GM12872 (cell line): ENCODE results near the gene PAPSS2.

Experiments
- CTCF ChIP-seq: IDR thresholded peaks from 3 replicates; pipeline ENCODE4 v1.5.1; 2011; ENCODE audit warnings: low read depth, mild to moderate bottlenecking, low read length, moderate library complexity; ENCODE audit not compliant: insufficient read depth

PAPSS2 gene

GRCh38 chr10:87694011-87694794 lies 34.5 kb downstream of the PAPSS2 start:
- TF ChIP-seq CTCF: no peak

GRCh38 chr10:87695074-87695473 lies 35.4 kb downstream of the PAPSS2 start:
- no peak for TF ChIP-seq CTCF

GRCh38 chr10:87696922-87697745 lies 37.5 kb downstream of the PAPSS2 start:
- TF ChIP-seq CTCF: no peak

GRCh38 chr10:87700031-87700796 lies 40.5 kb downstream of the PAPSS2 start:
- TF ChIP-seq CTCF: no peak

- no peak for TF ChIP-seq CTCF
These were observed 42.7 kb downstream of the PAPSS2 start for GRCh38 chr10:87702260-87702972.

- TF ChIP-seq CTCF: no peak
These were observed 43.3 kb downstream of the PAPSS2 start for GRCh38 chr10:87702973-87703294.
